NT2/D1 (cell line): ENCODE data around the gene GGACT.

ENCODE experiments used
- SUZ12 ChIP-seq: IDR thresholded peaks from 2 replicates; pipeline ENCODE4 v1.6.1; 2011; ENCODE audit not compliant: insufficient read length, insufficient read depth; ENCODE audit errors: extremely low read depth
- YY1 ChIP-seq: IDR thresholded peaks from 2 replicates; pipeline ENCODE4 v1.6.1; 2011; ENCODE audit not compliant: insufficient read length, insufficient read depth
- ZNF274 ChIP-seq: IDR thresholded peaks from 2 replicates; pipeline ENCODE4 v1.6.1; 2011; ENCODE audit warnings: mild to moderate bottlenecking, low read depth, low read length

- TF ChIP-seq YY1 = no peak
- no peak for TF ChIP-seq ZNF274
- TF ChIP-seq SUZ12 = no peak
Measured at GRCh38 chr13:100518394-100519062, 70.1 kb downstream of the GGACT start.
